SK-N-SH (cell line): ENCODE data around the gene PPP2R5D.

ENCODE experiments used
- EP300 ChIP-seq, 2 experiments: IDR thresholded peaks; 2 replicates each; pipeline versions ENCODE4 v1.4.0 to v1.6.1; 2012; ENCODE audit warnings: borderline replicate concordance in 1 of 2, low read depth in 1 of 2, low read length in 1 of 2
- PBX3 ChIP-seq: IDR thresholded peaks from 2 replicates; pipeline ENCODE4; 2012
- POLR2AphosphoS5 ChIP-seq: IDR thresholded peaks from 2 replicates; pipeline ENCODE4 v1.6.1; 2012; ENCODE audit warnings: low read depth, low read length
- REST ChIP-seq: IDR thresholded peaks from 2 replicates; pipeline ENCODE4 v1.6.1; 2012; ENCODE audit warnings: mild to moderate bottlenecking, low read depth, low read length, moderate library complexity
- SIN3A ChIP-seq: IDR thresholded peaks from 2 replicates; pipeline ENCODE4 v1.6.1; 2012; ENCODE audit warnings: low read depth, mild to moderate bottlenecking, low read length, moderate library complexity, borderline replicate concordance
- YY1 ChIP-seq: IDR thresholded peaks from 2 replicates; pipeline ENCODE4 v1.4.0; 2012; ENCODE audit warnings: low read depth, mild to moderate bottlenecking
- TF ChIP-seq, protein P1 (sequence below): fragments of 200-600 bp; sonication (generic); IDR thresholded peaks from 2 replicates; pipeline ENCODE4 v1.6.1; 2017; ENCODE audit warnings: antibody characterized with exemption, mild to moderate bottlenecking, moderate library complexity

GRCh38 chr6:42979523-42980177, 4.7 kb upstream of the PPP2R5D start:
- TF ChIP-seq YY1 (no peak), POLR2AphosphoS5 (no peak), EP300 (IDR thresholded peaks at IDR 0.05; ENCODE audit: borderline replicate concordance in 1 of 2, low read depth in 1 of 2, low read length in 1 of 2) (no peak), SIN3A (no peak), REST (no peak), PBX3 (no peak)
- TF ChIP-seq, protein P1, sequence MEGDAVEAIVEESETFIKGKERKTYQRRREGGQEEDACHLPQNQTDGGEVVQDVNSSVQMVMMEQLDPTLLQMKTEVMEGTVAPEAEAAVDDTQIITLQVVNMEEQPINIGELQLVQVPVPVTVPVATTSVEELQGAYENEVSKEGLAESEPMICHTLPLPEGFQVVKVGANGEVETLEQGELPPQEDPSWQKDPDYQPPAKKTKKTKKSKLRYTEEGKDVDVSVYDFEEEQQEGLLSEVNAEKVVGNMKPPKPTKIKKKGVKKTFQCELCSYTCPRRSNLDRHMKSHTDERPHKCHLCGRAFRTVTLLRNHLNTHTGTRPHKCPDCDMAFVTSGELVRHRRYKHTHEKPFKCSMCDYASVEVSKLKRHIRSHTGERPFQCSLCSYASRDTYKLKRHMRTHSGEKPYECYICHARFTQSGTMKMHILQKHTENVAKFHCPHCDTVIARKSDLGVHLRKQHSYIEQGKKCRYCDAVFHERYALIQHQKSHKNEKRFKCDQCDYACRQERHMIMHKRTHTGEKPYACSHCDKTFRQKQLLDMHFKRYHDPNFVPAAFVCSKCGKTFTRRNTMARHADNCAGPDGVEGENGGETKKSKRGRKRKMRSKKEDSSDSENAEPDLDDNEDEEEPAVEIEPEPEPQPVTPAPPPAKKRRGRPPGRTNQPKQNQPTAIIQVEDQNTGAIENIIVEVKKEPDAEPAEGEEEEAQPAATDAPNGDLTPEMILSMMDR, result no peak
